Spleen (tissue), 11 donors: ENCODE data around the gene KRTAP10-2. TPM values are rescaled to one million over a fixed set of nuclear protein-coding genes. Genes with fewer than 3 reads are reported as not detected.
"Not testable (repeated sequence)": the region's sequence is repeated elsewhere in the genome, so short reads cannot be mapped to it uniquely, and the experiment has no call there.

Experiments used
- DNase-seq: peaks from one replicate; pipeline ENCODE4 v3.0.0-alpha.2; 2020
- H3K27ac ChIP-seq, 8 donors: fragments of 200-600 bp; sonication (generic) in 7 of 8; 1 replicate in 4 of 8; 2 replicates in 4 of 8; pipeline versions ENCODE4 v1.5.0 to v1.8.0; 2016 to 2021; ENCODE audit warnings: inconsistent platforms in 4 of 8, mild to moderate bottlenecking in 4 of 8, moderate library complexity in 1 of 8
- H3K27me3 ChIP-seq, 7 donors: fragments of 200-600 bp; sonication (generic) in 6 of 7; replicated peaks in 1 of 7; 1 replicate in 4 of 7; 2 replicates in 3 of 7; pipeline versions ENCODE4 v1.5.0 to v1.8.0; 2016 to 2021; ENCODE audit warnings: inconsistent platforms in 3 of 7, mild to moderate bottlenecking in 1 of 7
- H3K36me3 ChIP-seq, 6 donors: fragments of 200-600 bp; sonication (generic) in 5 of 6; 1 replicate in 4 of 6; 2 replicates in 2 of 6; pipeline versions ENCODE4 v1.5.0 to v1.8.0; 2016 to 2021; ENCODE audit warnings: inconsistent platforms in 2 of 6
- H3K4me1 ChIP-seq, 6 donors: fragments of 200-600 bp; sonication (generic) in 5 of 6; 1 replicate in 3 of 6; 2 replicates in 3 of 6; pipeline versions ENCODE4 v1.5.0 to v1.8.0; 2016 to 2021; ENCODE audit warnings: inconsistent platforms in 3 of 6
- H3K4me3 ChIP-seq, 8 donors: fragments of 200-600 bp; sonication (generic) in 7 of 8; 1 replicate in 4 of 8; 2 replicates in 4 of 8; pipeline versions ENCODE4 v1.5.0 to v1.8.0; 2016 to 2021; ENCODE audit warnings: inconsistent platforms in 4 of 8, mild to moderate bottlenecking in 4 of 8, moderate library complexity in 2 of 8
- H3K9me3 ChIP-seq, 8 donors: fragments of 200-600 bp; sonication (generic) in 7 of 8; 1 replicate in 4 of 8; 2 replicates in 4 of 8; pipeline versions ENCODE4 v1.5.0 to v1.8.0; 2016 to 2021; ENCODE audit warnings: inconsistent platforms in 4 of 8
- POLR2A ChIP-seq, 3 donors: fragments of 450-650 bp; IDR thresholded peaks; one replicate each; pipeline ENCODE4 v1.5.1; 2017; ENCODE audit warnings: antibody characterized with exemption in 3 of 3, mild to moderate bottlenecking in 1 of 3
- POLR2AphosphoS5 ChIP-seq, 3 donors: sonication (generic); formaldehyde crosslinking; IDR thresholded peaks; one replicate each; pipeline ENCODE4 v1.5.1; 2017; ENCODE audit warnings: antibody characterized with exemption in 3 of 3
- WGBS, 5 donors: extraction: QIAGEN DNeasy Blood & Tissue Kit in 3 of 5; methylation state at CpG; one replicate each; pipeline versions ENCODE4 v1.1.5 to v1.1.7; 2013 to 2018; 5-methylcytosine and 5-hydroxymethylcytosine counted together
- intact Hi-C: fragments of 100-400 bp; cut with DNase I; formaldehyde crosslinking; loops from one replicate; pipeline ENCODE4 v1.15.0; 2023; ENCODE audit warnings: low total_unique reads
- polyA plus RNA-seq, 3 donors: library from polyadenylated mRNA; stranded (reverse); fragments of 200-250 nt; gene quantifications; one replicate each; pipeline ENCODE4 v1.2.1, GENCODE V29; 2013
- total RNA-seq, 7 donors: library from RNA; depleted of rRNA in 3 of 7; stranded (reverse); fragments of >200 nt in 3 of 7; fragmentation: NEBNext Ultra II Directional in 4 of 7; extraction: Animal tissue kit (Norgen Biotek cat#: 25700) in 4 of 7; gene quantifications; one replicate each; pipeline versions ENCODE4 v1.1.0 to v1.2.1, GENCODE V29; 2016 to 2021
- TF ChIP-seq, protein P1 (sequence below), 11 experiments: fragments of 200-600 bp in 7 of 11; fragments of 450-650 bp in 4 of 11; sonication (generic) in 4 of 11; IDR thresholded peaks in 8 of 11; conservative IDR thresholded peaks in 3 of 11; 1 replicate in 7 of 11; 2 replicates in 4 of 11; pipeline versions ENCODE4 v1.4.0 to v1.8.0; 2016 to 2021; ENCODE audit warnings: antibody characterized with exemption in 11 of 11, inconsistent platforms in 4 of 11, mild to moderate bottlenecking in 1 of 11
- donor health status: healthy with polysubstance abuse.
- donor health status: DM: no; HTN: no; CAD: no; lungs with moderate emphysema.
- donor health status: DM: no; HTN: no; CAD: no.
- donor health status: Bipolar disorder and iron deficiency.
- donor health status: healthy.
- donor health status: DM: no; HTN: no; CAD: no.
- donor health status: DM: yes; HTN: yes; CAD: no.

Gene KRTAP10-2
- total and polyA plus RNA-seq, 10 donors, result not detected

DNA sequence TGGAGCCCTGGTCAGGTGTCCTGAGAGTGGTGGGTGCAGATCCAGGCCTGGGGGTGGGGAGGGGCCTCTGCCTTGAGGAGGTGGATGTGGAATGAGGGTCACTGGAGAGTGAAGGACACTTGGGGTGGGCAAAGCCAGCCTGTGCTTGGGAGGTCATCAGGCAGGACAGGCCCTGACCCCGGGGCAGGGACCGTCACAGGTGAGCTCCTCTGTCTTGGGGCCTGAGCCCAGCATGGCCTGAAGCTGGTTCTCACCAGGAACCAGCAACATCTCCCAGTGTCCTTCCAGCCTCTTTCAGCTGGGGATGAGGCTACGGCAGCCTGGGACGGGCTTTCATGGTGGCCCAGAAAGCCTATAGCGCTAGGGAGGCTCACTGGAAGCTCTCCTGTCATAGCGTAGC lies 831 bp upstream of the KRTAP10-2 start:
- peaks cover 0 to 16% (median 6%) of the 10 kb centered on the region in 8 donors for H3K9me3 ChIP-seq
- intact Hi-C loops, result no loop called here
- peak; percentile 58 for DNase-seq
- H3K36me3 ChIP-seq, result no peaks in the 10 kb centered on the region
- 88 to 97% (median 94%) methylated on average over 5 to 6 of the region's 6 CpGs for WGBS, 5 donors
- H3K27ac ChIP-seq, result no peak overlapping the region
- peaks cover 0 to 13% (median 2%) of the 10 kb centered on the region in 6 donors for H3K4me1 ChIP-seq
- peaks cover 0 to 70% (median 6%) of the 10 kb centered on the region in 7 donors for H3K27me3 ChIP-seq
- no peak overlapping the region for H3K4me3 ChIP-seq
- TF ChIP-seq, protein P1, sequence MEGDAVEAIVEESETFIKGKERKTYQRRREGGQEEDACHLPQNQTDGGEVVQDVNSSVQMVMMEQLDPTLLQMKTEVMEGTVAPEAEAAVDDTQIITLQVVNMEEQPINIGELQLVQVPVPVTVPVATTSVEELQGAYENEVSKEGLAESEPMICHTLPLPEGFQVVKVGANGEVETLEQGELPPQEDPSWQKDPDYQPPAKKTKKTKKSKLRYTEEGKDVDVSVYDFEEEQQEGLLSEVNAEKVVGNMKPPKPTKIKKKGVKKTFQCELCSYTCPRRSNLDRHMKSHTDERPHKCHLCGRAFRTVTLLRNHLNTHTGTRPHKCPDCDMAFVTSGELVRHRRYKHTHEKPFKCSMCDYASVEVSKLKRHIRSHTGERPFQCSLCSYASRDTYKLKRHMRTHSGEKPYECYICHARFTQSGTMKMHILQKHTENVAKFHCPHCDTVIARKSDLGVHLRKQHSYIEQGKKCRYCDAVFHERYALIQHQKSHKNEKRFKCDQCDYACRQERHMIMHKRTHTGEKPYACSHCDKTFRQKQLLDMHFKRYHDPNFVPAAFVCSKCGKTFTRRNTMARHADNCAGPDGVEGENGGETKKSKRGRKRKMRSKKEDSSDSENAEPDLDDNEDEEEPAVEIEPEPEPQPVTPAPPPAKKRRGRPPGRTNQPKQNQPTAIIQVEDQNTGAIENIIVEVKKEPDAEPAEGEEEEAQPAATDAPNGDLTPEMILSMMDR (IDR thresholded peaks at IDR 0.05 in 8 of 11, conservative IDR thresholded peaks at IDR 0.05 in 3 of 11), result no peak
- no peak for TF ChIP-seq POLR2A (IDR thresholded peaks at IDR 0.05)

DNA sequence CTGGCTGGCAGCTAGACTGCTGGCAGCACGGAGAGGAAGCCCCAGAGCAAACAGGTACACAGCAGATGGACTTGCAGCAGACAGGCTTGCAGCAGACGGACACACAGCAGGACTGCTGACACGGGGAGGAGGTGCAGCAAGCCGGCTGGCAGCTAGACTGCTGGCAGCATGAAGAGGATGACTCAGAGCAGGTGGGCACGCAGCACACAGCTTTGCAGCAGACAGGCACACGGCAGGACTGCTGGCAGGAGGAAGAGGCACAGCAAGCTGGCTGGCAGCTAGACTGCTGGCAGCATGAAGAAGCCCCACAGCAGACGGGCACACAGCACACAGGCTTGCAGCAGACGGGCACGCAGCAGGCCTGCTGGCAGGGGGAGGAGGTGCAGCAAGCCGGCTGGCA lies 498 bp downstream of the KRTAP10-2 start:
- WGBS, 5 donors, result 61 to 83% (median 72%) methylated on average over 3 to 10 of the region's 10 CpGs

GRCh38 chr21:44550285-44550684 lies 1.0 kb downstream of the KRTAP10-2 start:
- Histone ChIP-seq H3K9me3 (peaks cover 2 to 34% (median 22%) of the 10 kb centered on the region in 8 donors), H3K27me3 (peaks cover 0 to 54% (median 3%) of the 10 kb centered on the region in 7 donors), H3K4me1 (peaks cover 0 to 13% (median 0%) of the 10 kb centered on the region in 6 donors)
- 44 to 54% (median 48%) methylated on average over 6 to 17 of the region's 17 CpGs for WGBS, 5 donors
- H3K36me3 ChIP-seq, H3K27ac ChIP-seq, intact Hi-C loops, H3K4me3 ChIP-seq: not testable (repeated sequence)
- peak; percentile 67 for DNase-seq

More for the DNA sequence above, 498 bp downstream of the KRTAP10-2 start:
- DNase-seq, result peak; percentile 51
- intact Hi-C loops, result no loop called here
- Histone ChIP-seq H3K27me3 (peaks cover 0 to 58% (median 6%) of the 10 kb centered on the region in 7 donors), H3K9me3 (peaks cover 2 to 29% (median 19%) of the 10 kb centered on the region in 8 donors), H3K36me3 (no peaks in the 10 kb centered on the region), H3K4me3 (no peak overlapping the region), H3K4me1 (peaks cover 0 to 13% (median 0%) of the 10 kb centered on the region in 6 donors), H3K27ac (no peak overlapping the region)
- TF ChIP-seq, protein P1 (IDR thresholded peaks at IDR 0.05 in 8 of 11, conservative IDR thresholded peaks at IDR 0.05 in 3 of 11), result no peak
- TF ChIP-seq POLR2A (IDR thresholded peaks at IDR 0.05), result no peak
- TF ChIP-seq POLR2AphosphoS5 (IDR thresholded peaks at IDR 0.05), result no peak

DNA sequence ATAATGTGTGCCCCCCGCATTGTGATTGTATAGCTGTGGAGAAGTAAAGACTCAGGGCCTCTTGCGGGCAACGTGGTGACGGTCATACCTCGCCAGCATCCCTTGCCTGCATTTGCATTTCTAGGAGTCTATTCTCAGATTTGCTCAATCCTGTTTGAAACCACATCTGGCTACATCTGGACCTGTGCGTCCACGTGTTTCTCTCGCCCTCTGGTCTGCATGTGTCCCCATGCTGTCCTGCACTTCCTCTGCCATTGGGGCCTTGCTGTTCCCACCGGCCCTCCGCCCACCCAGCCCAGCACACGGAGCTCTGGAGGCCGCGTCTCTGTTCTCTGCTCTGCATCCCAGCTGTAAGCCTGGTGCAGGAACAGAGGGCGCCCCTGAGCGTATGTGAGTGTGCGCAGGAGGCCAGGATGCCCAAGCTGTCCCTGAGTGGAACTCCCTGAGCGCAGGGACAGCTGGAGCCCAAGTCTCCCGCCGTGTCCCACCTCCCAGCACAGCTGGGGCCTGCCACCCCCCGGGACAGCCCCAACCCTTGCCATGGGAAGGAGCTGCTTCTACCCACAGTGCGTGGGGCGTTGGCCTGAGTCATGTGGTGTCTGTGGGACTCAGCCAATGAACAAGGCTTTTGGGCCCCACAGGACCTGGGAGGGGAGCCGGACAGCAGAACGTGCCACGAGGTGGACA lies 1.6 kb downstream of the KRTAP10-2 start:
- Histone ChIP-seq H3K27me3 (peaks cover 0 to 52% (median 0%) of the 10 kb centered on the region in 7 donors), H3K36me3 (no peaks in the 10 kb centered on the region), H3K4me3 (no peak overlapping the region), H3K27ac (no peak overlapping the region), H3K4me1 (peaks cover 0 to 13% (median 0%) of the 10 kb centered on the region in 6 donors), H3K9me3 (peaks cover 2 to 39% (median 26%) of the 10 kb centered on the region in 8 donors)
- 69 to 83% (median 78%) methylated on average over 14 to 25 of the region's 25 CpGs for WGBS, 5 donors
- peak; percentile 72 for DNase-seq
- intact Hi-C loops, result no loop called here
- no peak for TF ChIP-seq POLR2A (IDR thresholded peaks at IDR 0.05)
- TF ChIP-seq POLR2AphosphoS5 (IDR thresholded peaks at IDR 0.05), result no peak
- TF ChIP-seq, protein P1 (IDR thresholded peaks at IDR 0.05 in 8 of 11, conservative IDR thresholded peaks at IDR 0.05 in 3 of 11), result no peak
